ENCODE data around the gene MEG3.
A peak's percentile ranks its signal among the peaks of the same experiment; 100 is the strongest.

MEG3 gene

DNA sequence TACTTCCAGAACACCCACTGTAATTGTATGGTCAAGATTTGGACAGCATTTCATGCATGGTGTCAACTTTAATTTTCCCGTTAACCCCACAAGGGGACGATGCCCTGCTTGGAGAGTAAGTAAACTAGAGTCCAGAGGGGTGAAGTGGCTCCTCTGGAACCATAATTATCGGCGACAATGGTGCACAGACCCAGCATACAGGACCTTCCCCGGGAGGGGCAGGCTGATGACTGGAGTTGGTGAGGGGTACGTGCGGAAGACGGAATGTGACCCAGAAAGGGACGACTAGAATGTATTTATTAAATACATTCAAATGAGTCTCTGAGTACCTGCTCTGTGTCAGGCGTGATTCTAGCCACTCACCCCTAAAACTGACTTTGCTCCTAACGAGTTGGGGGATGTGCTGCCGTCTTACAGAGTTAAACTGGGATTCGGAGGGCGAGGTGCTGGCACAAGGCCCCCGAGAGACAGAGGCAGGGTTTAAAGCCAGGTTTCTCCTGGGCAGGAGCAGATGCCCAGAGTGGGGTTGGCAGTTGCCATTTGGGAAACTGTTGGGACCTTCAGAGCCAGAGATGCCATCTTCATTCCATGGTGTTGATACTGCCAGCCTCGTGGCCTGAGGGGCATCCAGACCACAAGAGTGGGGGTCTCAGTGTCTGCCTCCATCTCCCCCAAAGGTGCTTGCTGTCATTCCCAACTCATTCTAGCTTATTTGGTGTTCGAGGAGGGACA lies 66.7 kb downstream of the MEG3 start:
- Histone ChIP-seq H3K27me3 (ENCODE audit: control insufficient read depth, insufficient read depth, low read length) (no peaks in the 10 kb centered on the region), H3K36me3 (ENCODE audit: control insufficient read depth, low read depth, low read length) (no peaks in the 10 kb centered on the region), H3K9me3 (ENCODE audit: control insufficient read depth, low read depth, low read length) (no peaks in the 10 kb centered on the region), H3K9ac (ENCODE audit: low read length) (no peak overlapping the region), H3K4me3 (ENCODE audit: low read length) (no peak overlapping the region), H3K4me1 (ENCODE audit: control insufficient read depth, low read depth, low read length) (peaks cover 6% of the 10 kb centered on the region), H3K27ac (ENCODE audit: low read length) (no peak overlapping the region)

DNA sequence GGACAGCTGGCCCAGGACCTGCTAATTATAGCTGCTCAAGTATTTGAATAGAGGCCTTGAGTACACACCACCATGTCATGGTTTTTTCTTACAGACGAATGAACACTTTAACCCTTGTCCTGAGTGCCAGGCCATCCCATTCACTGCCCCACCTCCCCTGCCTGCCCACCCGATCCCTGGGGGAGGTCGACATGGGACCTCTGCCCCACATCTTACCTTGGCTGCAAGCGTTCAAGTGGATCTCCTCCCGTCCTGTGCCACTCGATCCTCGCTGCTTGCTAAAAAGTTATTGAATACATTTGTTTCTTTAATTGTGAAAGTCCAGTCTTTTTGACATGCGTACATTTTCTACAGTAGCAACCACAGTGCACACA lies 67.3 kb downstream of the MEG3 start:
- Histone ChIP-seq H3K36me3 (ENCODE audit: control insufficient read depth, low read depth, low read length) (no peaks in the 10 kb centered on the region), H3K9me3 (ENCODE audit: control insufficient read depth, low read depth, low read length) (no peaks in the 10 kb centered on the region), H3K4me3 (ENCODE audit: low read length) (no peak overlapping the region), H3K27me3 (ENCODE audit: control insufficient read depth, insufficient read depth, low read length) (peaks cover under 1% of the 10 kb centered on the region), H3K4me1 (ENCODE audit: control insufficient read depth, low read depth, low read length) (peaks cover under 1% of the 10 kb centered on the region), H3K9ac (ENCODE audit: low read length) (no peak overlapping the region), H3K27ac (ENCODE audit: low read length) (no peak overlapping the region)

DNA sequence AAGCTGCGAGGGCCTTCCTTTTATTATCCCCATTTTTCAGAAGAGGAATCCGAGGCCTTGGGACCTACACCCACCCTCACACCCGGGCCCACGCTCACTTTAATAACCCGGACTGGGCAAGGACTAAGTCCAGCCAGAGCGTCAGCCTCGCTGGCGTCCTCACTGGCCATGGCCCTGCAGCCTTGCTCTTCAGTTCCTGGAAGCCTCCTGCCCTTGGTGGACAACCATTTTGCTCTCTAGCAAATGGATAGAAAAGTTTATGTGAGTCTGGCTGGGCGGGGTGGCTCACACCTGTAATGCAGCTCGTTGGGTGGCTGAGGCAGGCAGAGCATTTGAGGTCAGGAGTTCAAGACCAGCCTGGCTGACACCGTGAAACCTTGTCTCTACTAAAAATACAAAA lies 67.8 kb downstream of the MEG3 start:
- Histone ChIP-seq H3K27ac (ENCODE audit: low read length) (no peak overlapping the region), H3K4me1 (ENCODE audit: control insufficient read depth, low read depth, low read length) (peaks cover 3% of the 10 kb centered on the region), H3K9ac (ENCODE audit: low read length) (no peak overlapping the region), H3K36me3 (ENCODE audit: control insufficient read depth, low read depth, low read length) (no peaks in the 10 kb centered on the region), H3K4me3 (ENCODE audit: low read length) (no peak overlapping the region), H3K9me3 (ENCODE audit: control insufficient read depth, low read depth, low read length) (no peaks in the 10 kb centered on the region), H3K27me3 (ENCODE audit: control insufficient read depth, insufficient read depth, low read length) (peaks cover 6% of the 10 kb centered on the region)

DNA sequence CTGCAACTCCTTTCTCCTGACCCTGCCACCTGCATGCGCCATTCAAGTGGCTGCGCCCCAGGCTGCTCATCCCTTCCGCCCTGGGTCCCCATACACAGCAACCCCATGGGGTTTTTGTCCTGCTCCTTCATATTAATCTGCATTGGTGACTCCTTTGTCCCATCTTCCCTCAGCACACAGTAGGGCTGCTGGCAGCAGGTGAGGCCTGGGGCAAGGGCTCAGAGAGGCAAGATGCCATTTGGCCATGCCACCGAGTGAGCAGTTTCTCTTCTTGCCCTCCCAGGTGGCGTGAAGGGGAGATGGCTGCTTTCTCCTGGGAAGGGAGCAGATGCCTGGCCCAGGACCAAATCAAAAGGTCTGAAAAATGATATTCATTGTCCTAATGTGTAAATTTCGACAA lies 68.5 kb downstream of the MEG3 start:
- Histone ChIP-seq H3K9me3 (ENCODE audit: control insufficient read depth, low read depth, low read length) (no peaks in the 10 kb centered on the region), H3K27me3 (ENCODE audit: control insufficient read depth, insufficient read depth, low read length) (peaks cover 13% of the 10 kb centered on the region), H3K4me3 (ENCODE audit: low read length) (no peak overlapping the region), H3K27ac (ENCODE audit: low read length) (no peak overlapping the region), H3K9ac (ENCODE audit: low read length) (no peak overlapping the region), H3K4me1 (ENCODE audit: control insufficient read depth, low read depth, low read length) (peaks cover 9% of the 10 kb centered on the region), H3K36me3 (ENCODE audit: control insufficient read depth, low read depth, low read length) (no peaks in the 10 kb centered on the region)

DNA sequence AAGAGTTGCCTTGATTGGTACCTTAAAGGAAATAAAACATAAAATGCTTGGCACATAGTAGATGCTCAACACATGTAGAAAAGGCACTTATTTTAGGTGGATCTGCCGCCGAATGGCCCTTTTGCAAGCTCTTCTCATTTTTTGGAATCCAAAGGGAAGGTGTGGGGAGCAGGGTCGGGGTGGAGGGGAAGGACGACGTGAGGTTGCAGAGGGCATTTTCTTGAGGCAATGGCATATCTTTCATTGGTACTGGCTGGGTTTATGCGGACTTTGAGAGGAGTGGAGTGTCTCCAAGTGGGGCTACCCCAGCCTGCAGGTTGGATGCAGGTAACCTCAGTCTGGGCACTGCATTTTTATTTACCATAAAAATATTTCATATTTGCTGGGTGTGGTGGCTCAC lies 69.5 kb downstream of the MEG3 start:
- no peak overlapping the region for H3K4me3 ChIP-seq (ENCODE audit: low read length)
- no peak overlapping the region for H3K9ac ChIP-seq (ENCODE audit: low read length)
- H3K27me3 ChIP-seq (ENCODE audit: control insufficient read depth, insufficient read depth, low read length) = peaks cover 23% of the 10 kb centered on the region
- no peaks in the 10 kb centered on the region for H3K9me3 ChIP-seq (ENCODE audit: control insufficient read depth, low read depth, low read length)
- peaks cover 18% of the 10 kb centered on the region for H3K4me1 ChIP-seq (ENCODE audit: control insufficient read depth, low read depth, low read length)
- H3K36me3 ChIP-seq (ENCODE audit: control insufficient read depth, low read depth, low read length) = no peaks in the 10 kb centered on the region
- H3K27ac ChIP-seq (ENCODE audit: low read length) = no peak overlapping the region

DNA sequence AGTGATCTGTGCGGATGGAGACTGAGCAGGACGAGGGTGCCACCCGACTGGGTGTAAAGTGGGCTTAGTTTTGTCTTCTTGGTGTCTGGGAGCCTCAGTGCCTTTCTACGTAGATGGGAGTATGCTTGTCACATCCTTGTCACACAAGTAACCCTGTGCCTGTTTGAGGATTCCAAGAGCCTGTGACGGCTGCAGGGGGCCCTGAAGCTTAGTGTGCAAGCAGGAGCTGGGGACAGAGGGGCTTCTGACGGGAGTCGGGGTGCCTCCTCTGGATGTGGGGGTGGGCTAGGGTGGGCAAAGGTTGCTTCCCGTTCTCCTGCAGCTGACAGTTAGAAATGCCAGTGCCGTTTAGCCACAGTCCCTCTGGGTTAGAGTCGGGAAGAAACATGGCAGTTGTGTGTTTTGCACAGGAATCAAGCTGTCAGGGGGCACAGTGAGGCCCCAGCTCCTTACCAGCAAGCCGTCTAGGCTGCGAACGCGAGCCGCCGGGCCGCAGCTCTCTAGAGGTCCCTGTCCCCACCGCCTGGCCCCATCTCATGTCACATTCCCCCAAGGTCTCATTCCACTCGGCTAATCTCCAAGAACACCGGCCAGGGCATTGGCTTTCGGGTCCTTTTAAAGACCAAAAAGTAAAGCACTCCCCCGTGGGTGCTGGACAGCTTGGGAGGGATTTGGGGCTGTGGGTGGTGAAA lies 70.6 kb downstream of the MEG3 start:
- H3K9ac ChIP-seq (ENCODE audit: low read length) = no peak overlapping the region
- H3K27me3 ChIP-seq (ENCODE audit: control insufficient read depth, insufficient read depth, low read length) = peaks cover 31% of the 10 kb centered on the region
- no peak overlapping the region for H3K27ac ChIP-seq (ENCODE audit: low read length)
- H3K36me3 ChIP-seq (ENCODE audit: control insufficient read depth, low read depth, low read length) = no peaks in the 10 kb centered on the region
- H3K4me3 ChIP-seq (ENCODE audit: low read length) = no peak overlapping the region
- H3K4me1 ChIP-seq (ENCODE audit: control insufficient read depth, low read depth, low read length) = peaks cover 26% of the 10 kb centered on the region
- H3K9me3 ChIP-seq (ENCODE audit: control insufficient read depth, low read depth, low read length) = no peaks in the 10 kb centered on the region

DNA sequence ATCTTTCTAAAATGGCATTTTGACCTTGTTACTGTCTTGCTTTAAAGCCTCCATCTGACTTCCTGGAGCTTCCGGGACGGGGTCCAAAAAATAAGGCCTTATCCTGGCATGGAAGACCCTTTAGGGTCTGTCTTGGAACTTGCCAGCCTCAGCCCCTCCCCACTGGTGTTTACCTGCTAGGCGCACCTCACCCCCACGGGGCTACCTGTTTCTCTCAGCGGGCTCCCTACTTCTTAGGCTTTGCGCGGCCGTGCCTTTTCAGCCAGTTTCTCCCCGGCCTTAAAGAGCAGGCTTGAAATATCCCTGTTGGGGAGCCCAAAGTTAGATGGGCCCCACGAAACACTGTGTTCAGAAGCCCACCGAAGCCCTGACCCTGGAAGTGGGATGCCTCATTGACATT lies 72.5 kb downstream of the MEG3 start:
- H3K9me3 ChIP-seq (ENCODE audit: control insufficient read depth, low read depth, low read length) = no peaks in the 10 kb centered on the region
- H3K4me3 ChIP-seq (ENCODE audit: low read length) = no peak overlapping the region
- peaks cover 51% of the 10 kb centered on the region for H3K27me3 ChIP-seq (ENCODE audit: control insufficient read depth, insufficient read depth, low read length)
- H3K9ac ChIP-seq (ENCODE audit: low read length) = no peak overlapping the region
- H3K36me3 ChIP-seq (ENCODE audit: control insufficient read depth, low read depth, low read length) = no peaks in the 10 kb centered on the region
- peaks cover 37% of the 10 kb centered on the region for H3K4me1 ChIP-seq (ENCODE audit: control insufficient read depth, low read depth, low read length)
- H3K27ac ChIP-seq (ENCODE audit: low read length) = no peak overlapping the region

DNA sequence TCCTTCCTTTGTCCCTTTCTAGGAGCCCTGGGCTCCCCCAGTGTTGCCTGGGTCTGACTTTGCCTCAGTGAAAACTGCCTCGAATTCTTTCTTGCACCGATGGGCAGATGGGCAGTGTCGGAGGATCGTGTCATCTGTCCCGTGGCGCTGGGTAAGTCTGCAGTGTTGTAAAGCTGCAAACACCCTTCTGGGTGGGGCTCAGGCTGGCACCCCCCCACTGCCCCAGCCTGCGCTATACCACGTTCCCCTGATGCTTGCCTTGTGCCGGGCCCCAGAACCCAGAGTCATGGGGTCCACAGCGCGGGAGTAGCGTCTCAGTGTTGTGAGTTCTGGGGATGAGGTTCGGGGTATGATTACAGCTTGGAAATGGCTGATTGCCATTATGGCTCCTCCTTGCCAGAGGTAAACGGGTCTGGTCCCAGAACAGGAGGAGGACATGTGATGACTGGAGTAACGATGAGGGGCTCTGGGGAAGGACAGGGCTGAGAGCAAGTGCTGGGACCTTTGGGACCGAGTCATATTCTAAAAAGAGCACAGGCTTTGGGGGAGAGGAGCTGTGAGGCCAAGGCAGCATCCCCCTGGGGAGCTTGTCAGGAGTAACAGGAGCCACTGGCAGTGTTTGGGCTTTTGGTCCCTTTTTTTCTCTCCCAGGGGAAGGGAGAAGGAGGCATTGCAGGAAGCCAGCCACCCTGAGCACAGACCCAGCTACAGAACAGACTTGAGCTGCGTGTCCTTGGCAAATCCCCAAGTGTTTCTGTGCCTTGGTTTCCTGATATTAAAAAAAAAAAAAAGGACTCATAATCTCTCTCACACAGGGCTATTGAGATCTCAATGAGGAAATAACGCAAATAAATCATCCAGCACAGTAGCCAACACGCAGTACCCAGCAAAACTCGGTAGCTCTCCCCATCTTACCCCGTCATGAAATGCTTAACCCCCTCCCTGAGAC lies 73.3 kb downstream of the MEG3 start:
- H3K27me3 ChIP-seq (ENCODE audit: control insufficient read depth, insufficient read depth, low read length) = peaks cover 58% of the 10 kb centered on the region
- peaks cover 40% of the 10 kb centered on the region for H3K4me1 ChIP-seq (ENCODE audit: control insufficient read depth, low read depth, low read length)
- H3K36me3 ChIP-seq (ENCODE audit: control insufficient read depth, low read depth, low read length) = no peaks in the 10 kb centered on the region
- peak overlapping the region; percentile 60 for H3K9ac ChIP-seq (ENCODE audit: low read length)
- H3K27ac ChIP-seq (ENCODE audit: low read length) = no peak overlapping the region
- no peaks in the 10 kb centered on the region for H3K9me3 ChIP-seq (ENCODE audit: control insufficient read depth, low read depth, low read length)
- H3K4me3 ChIP-seq (ENCODE audit: low read length) = peak overlapping the region; percentile 65

DNA sequence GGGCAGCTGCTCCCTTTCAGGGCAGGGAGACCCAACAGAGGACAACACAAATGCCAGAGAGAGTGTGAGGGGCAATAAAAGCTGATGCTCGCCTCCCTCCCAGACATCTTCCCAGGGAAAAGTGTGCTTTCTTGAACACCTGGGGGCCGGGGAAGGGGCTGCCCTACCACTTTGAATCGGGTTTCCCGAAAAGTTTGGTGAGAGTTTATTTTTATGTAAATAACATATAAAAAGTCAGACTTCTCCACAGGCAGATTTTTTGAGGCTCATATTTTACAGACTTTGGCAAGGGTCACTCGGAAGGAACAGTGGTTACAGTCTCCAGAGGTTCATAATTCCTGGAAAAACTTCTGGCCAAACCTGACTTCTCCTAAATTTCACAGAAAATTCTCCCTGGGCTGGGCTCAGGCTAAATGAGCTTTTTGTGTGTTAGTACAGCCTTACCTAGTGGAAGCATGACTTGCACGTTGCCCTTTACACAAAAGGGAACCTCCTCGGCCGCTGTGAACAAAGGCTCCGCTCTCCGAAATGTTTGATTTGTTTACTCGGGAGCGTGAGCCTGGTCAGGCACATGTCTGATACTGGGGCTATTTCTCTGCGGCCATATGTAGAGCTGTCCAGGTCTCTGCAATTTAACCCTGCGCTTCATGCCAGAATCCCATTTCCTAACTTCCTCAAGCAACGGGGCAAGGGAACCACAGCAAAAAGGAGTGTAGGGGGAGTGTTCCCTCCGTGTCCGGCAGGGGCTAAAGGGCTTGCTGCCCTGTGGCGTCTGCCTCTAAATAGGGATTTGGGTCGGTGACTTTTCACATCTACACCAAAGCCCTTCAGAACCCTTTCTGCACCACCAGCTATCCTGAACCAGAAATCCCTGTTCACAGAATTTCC lies 74.2 kb downstream of the MEG3 start:
- Histone ChIP-seq H3K27me3 (ENCODE audit: control insufficient read depth, insufficient read depth, low read length) (peaks cover 64% of the 10 kb centered on the region), H3K9ac (ENCODE audit: low read length) (peak overlapping the region; percentile 60), H3K36me3 (ENCODE audit: control insufficient read depth, low read depth, low read length) (no peaks in the 10 kb centered on the region), H3K4me3 (ENCODE audit: low read length) (peak overlapping the region; percentile 65), H3K4me1 (ENCODE audit: control insufficient read depth, low read depth, low read length) (peaks cover 40% of the 10 kb centered on the region), H3K27ac (ENCODE audit: low read length) (no peak overlapping the region), H3K9me3 (ENCODE audit: control insufficient read depth, low read depth, low read length) (no peaks in the 10 kb centered on the region)

DNA sequence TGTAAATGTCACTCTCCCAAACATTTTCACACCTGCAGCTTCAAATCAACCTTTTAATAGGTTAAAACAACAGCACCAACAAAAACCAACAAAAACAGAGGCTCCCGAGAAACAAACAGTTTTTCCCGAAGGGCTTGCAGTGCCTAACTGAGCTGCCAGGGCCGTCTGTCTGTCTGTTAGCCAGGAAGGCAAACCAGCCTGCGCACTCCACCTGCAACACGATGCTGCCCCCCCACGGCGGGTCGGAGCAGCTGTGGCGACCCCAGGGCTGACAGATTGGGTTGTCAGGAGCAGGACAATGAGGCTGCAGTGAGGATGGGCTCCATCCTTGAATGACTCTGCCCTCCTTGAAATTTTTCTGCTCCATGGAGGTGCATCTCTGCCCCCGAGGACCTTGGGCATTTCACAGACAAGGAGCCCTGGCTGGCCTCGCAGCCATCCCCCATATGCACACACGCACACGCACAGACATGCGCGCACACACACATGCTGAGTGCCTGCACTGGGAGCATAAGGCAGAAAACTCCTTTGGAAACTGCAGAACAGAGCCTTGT lies 75.0 kb downstream of the MEG3 start:
- Histone ChIP-seq H3K27me3 (ENCODE audit: control insufficient read depth, insufficient read depth, low read length) (peaks cover 72% of the 10 kb centered on the region), H3K4me1 (ENCODE audit: control insufficient read depth, low read depth, low read length) (peaks cover 40% of the 10 kb centered on the region), H3K27ac (ENCODE audit: low read length) (no peak overlapping the region), H3K9ac (ENCODE audit: low read length) (peak overlapping the region; percentile 60), H3K4me3 (ENCODE audit: low read length) (peak overlapping the region; percentile 65), H3K9me3 (ENCODE audit: control insufficient read depth, low read depth, low read length) (no peaks in the 10 kb centered on the region), H3K36me3 (ENCODE audit: control insufficient read depth, low read depth, low read length) (no peaks in the 10 kb centered on the region)

Data from iPS-18a (cell line).